Measurements from ENCODE around the gene TPM4.

- TF ChIP-seq CTCF (IDR thresholded peaks at IDR 0.05) (no peak), POLR2A (IDR thresholded peaks at IDR 0.05) (no peak)
Observed at GRCh38 chr19:16106121-16106520, 29.8 kb downstream of the TPM4 start.

All from body of pancreas (tissue), 4 donors.